ENCODE data around the gene ATP11A.
"Not testable (repeated sequence)": the region's sequence is repeated elsewhere in the genome, so short reads cannot be mapped to it uniquely, and the experiment has no call there.

The ATP11A gene

DNA sequence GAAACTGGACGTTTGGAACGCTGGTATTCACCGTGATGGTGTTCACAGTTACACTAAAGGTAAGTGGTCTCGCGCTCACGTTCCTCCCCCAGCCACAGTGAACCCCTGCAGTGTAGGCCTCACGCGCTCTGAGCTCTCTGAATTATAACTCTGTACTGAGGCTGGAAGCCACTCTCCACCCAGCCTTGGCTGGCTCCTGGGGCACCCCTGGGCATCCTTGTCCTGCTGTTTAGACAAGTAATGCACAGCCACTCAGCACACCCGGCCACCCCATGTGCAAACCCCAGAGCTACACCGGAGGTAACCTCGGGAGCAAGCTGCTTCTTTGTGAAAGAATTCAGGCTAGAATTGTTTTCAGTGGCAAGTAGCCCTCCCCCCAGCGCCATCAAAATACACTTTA, 181.9 kb downstream of the ATP11A start:
- no peak for DNase-seq

DNA sequence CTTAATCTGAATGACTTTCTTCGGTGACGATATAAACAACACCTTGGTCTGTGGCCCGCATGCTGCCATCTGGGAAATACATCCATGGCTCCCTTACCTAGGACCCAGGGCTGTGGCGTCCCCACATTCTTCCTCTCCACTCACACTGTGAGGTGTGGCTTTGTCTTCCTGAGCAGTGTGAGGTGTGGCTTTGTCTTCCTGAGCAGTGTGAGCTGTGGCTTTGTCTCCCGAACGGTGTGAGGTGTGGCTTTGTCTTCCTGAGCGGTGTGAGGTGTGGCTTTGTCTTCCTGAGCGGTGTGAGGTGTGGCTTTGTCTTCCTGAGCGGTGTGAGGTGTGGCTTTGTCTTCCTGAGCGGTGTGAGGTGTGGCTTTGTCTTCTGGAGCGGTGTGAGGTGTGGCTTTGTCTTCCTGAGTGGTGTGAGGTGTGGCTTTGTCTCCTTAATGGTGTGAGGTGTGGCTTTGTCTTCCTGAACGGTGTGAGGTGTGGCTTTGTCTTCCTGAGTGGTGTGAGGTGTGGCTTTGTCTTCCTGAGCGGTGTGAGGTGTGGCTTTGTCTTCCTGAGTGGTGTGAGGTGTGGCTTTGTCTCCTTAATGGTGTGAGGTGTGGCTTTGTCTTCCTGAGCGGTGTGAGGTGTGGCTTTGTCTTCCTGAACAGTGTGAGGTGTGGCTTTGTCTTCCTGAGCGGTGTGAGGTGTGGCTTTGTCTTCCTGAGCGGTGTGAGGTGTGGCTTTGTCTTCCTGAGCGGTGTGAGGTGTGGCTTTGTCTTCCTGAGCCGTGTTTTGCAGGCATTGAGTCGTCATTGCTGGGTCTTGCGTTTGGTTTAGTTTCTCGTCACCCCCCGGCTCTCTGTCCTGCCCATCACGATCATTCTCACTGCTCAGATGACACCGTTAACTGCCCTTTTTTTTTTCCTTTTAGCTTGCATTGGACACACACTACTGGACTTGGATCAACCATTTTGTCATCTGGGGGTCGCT, 183.1 kb downstream of the ATP11A start:
- DNase-seq: not testable (repeated sequence)

DNA sequence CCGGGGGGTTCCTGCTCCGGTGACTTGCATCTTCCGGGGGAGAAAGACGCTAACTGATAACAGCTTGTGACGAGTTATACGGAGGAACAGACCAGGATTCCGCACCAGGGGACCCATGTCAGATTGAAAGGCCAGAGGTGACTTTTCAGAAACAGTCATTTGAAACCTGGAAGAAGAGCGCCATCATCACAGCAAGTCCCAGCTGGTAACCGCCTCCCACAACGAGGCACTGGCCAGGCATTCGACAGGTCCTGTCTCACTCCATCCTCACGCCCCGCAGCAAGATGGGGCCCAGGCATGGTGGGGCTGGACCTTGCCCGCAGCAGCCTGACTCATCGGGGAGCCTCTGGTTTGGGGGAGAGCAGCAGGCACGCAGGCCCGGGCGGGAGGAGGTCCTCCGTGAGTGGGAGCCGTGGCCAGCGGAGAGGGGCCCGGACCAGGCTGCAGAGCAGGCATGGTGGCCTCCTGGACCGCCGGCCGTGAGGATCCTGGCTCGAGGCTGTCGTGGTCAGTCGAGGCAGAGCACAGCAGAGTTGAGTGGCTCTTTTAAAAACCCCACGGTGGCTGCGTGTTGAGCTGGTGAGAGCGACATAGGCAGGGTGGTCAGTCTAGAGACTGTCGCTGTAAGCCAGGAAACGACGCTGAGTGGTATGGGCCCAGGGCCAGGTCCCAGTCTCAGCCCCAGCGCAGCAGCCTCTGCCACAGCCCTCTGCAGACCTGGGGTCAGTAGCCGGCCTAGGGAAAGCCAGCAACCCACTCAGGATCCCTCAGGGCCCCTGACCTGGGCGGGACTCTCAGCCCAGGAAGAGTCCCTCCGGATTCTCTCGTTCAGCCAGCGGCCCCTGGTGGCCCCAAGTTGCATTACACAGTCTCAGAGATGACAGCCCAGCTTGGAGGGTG, 184.3 kb downstream of the ATP11A start:
- peak; percentile 35 to 91 for DNase-seq

DNA sequence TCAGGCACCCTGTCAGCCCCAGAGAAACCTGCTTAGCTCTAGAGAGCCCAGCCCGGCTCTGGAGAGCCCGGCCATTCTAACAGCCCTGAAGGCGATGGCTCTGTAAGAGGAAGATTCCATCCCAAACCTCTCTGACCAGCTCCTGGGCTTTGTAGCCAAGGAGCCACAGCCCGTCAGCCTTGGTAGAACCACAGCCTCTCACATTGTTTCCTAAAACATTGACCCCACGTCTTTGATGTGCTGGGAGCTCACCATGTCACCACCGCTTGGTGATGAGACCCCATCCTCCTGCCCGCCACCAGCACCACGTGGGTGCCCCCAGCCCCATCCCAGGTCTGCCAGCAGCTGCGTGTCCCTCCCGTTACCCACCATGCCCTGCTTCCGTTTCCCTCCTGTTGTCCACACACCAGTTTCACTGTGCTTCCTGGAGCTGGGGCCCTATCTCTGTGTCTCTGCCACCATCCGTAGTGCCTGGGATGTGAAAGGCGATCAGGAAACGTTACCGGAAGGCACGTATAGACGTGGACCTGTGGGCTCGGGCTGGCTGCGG, 185.0 kb downstream of the ATP11A start:
- DNase-seq: no peak

DNA sequence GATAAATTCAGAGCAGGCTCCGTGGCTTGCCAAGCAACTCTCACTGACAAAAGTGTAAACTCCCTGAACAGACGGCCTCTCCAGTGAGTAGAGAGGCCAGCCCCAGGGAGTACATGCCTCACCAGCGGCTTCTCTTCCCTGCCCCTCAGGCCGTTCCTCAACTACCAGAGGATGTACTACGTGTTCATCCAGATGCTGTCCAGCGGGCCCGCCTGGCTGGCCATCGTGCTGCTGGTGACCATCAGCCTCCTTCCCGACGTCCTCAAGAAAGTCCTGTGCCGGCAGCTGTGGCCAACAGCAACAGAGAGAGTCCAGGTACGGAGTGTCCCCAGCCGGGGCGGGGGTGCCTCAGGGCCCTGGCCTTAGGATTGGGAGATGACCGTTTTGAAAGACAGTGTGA, 185.8 kb downstream of the ATP11A start:
- no peak for DNase-seq

DNA sequence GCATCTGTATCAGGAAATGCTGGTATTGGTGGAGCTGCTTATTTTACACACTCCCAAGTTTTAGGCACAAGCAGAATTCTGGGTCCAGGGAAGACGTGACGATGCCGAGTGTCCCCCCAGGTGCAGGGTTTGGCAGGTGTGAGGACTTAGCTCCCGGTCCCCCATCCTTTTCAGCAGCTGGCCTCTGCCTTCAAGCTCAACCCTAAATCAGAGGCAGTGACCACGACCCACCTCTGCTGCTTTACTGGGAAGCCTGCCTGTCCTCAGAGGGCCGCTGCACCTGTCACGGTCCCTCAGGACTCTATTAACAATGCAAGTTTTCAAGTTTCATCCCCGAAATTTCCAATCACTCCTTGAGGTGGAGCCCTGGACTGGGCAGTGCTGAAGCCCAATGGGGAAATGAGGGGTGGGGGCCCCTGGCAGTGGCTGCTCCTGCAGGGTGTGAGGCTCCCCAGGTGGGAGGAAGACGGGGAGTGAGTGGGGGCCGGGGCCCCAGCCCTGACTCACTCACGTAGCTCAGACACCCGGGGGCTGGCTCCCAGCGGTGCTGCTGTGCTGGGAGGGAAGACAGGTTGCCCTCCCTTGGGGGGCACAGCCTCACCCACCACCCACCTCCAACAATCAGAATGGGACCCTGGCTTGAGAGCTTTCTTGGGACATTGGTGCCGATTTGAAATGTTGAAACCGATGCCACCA, 186.6 kb downstream of the ATP11A start:
- DNase-seq: no peak

DNA sequence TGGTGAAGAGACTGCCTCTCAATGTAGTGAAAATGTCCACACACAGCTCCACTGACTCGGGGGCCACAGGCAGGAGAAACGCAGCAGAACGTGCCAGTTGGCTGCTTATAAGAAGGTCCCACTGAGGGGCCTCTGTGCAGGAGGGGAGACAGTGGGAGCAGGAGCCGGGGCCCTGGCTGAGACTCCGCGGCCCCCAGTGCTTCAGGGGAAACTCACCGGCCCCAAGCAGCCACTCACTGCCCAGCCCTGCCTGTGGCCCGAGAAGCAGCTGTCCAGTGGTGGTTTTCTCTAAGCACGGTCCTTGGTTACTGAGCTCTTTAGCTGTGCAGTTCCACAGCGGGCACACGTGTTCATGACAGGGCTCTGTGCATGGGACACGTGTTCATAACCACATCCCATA, 187.2 kb downstream of the ATP11A start:
- no peak for DNase-seq

DNA sequence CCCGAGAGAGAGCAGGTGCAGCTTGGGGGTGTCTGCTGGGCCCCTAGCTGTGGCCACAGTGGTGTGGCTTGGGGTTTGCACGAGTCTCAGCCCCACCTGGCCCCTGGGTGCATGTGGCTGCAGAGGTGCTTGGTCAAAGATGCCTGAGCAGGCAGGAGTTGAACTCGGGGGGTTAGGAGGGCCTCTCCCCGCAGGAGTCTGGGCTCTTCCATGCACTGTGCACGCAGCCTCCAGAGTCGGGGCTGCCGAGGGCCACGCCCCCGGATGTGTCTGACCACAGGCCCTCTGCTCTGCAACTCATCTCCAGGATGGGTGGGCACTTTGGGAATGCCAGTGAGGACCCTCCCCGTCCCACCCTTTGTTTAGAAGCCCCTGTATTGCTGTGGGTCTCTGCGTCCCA, 187.7 kb downstream of the ATP11A start:
- DNase-seq: no peak

DNA sequence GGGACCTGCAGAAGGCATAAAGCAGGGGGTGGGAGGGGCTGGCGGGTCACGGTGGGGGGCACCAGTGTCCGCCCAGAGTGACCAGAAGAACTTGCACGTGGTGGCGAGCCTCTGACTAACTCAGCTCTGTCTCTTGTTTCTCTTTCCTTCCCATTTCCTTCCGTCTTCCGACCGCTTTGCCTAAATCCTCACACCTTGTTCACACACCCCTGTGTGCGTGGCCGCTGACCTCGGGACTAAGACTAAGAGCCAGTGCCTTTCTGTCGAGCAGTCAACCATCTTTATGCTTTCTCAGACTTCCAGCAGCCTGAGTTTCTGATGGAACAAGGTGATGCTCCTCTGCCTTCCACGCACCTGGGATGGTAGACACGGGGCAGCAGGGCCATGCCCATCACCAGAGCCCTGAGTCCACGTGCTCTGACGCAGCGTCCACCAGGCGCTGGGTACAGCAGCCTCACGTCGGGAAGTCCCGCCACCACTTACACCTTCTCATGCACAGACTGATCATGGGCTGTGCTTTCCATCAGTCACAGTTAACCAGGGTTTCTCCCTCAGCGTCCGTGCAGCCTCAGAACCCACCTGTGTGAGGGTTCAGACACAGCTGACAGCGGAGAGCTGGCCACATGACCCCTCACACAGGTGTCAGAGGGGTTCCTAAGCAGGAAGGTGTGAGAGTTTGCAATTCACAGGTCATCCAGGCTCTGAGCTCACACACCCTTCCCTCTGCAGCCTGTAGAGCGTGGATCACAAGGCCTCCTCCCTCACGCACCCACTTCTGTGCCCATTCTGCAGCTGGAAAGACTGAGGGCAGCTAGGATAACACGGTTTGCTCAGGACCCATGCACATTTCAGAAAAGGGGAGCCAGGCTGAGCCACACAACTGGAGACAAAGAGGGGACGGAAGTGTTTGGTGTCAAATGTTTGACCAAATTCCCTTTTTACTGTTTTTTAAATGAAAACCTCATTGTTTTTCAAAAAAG, 188.4 kb downstream of the ATP11A start:
- no peak for DNase-seq

DNA sequence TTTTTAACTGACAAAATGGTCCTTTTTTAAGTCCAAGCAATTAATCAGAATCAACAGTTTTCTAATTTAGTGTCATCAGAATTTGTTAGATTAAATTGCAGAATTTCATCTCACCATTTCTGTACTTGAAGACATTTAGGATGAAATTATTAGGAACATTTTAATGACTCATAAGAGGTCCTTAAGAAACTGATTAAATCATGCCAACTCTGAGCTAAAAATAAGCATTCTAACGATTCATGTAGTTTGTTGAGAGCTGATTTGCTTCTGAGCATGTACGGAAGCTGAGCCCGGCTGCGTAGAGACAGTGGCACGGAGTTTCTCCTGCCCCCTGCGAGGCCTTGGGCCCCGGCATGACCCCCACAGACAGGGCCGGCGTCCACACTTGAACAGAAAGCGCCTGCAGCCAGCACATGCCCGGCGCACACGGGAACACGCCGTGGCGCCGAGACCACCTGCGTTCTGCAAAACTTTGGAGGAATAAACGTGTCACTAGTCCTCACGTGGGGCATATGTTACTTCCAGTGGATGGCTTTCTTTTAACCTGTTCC, 189.5 kb downstream of the ATP11A start:
- DNase-seq: no peak

DNA sequence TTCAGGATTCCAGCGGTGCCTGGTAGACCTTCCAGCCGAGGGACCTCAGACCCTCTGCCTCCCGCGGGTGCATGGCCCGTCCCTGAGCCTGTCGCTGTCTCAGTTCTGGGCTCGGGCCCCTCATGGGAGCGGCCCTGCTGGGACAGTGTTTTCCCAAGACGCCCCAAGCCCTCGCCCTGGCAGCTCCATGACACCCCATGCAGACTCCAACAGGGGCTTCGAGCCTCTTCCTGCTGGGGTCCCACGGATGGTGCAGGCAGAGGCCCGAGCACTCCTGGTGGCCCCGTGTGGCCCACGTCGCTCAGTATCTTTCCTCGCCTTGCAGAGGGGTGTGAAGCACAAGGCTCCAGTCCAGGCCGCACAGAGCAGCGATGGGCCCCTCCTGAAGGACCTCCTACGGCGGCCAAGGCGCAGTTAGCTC, 190.4 kb downstream of the ATP11A start:
- no peak for DNase-seq

DNA sequence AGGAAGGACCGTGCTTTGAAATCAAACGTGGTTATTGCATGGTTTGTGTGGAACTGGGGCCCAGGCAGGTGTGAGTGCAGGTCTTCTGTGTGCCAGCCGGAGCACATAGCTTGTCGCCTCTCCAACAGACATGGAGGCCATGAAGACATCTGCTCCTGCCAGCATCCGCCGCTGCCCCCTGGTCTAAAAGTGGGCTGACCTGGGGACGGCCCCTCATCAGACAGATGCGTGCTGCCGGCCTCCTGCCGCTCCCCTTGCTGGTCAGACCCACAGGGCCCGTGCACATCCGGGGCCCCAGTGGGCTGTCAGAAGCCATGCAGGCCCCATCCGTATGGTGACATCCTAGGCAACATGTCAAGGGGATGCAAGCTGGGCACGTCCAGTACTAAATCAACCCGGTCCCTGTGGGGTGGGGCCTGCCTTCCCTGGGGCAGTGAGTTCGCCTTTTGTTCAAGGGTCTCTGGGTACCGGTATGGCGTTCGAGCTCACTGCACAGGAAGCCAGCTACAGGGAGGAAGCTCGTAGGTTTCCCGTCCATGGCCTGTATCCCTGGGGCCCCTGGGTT, 191.2 kb downstream of the ATP11A start:
- no peak for DNase-seq

DNA sequence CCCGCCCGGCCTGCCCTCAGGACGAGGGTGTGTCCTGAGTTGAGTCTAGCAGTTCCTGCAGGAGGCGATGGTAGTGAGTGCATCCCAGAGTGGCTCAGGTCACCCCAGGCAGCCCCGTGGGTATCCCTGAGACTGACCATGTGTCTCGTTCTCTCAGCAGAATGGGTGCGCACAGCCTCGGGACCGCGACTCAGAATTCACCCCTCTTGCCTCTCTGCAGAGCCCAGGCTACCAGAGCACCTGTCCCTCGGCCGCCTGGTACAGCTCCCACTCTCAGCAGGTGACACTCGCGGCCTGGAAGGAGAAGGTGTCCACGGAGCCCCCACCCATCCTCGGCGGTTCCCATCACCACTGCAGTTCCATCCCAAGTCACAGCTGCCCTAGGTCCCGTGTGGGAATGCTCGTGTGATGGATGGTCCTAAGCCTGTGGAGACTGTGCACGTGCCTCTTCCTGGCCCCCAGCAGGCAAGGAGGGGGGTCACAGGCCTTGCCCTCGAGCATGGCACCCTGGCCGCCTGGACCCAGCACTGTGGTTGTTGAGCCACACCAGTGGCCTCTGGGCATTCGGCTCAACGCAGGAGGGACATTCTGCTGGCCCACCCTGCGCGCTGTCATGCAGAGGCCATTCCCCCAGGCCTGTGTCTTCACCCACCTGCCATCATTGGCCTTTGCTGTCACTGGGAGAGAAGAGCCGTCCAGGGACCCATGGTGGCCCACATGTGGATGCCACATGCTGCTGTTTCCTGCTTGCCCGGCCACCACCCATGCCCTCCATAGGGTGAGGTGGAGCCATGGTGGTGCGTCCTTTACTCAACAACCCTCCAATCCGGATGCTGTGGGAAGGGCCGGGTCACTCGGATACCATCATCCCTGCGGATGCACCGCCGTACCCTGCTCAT, 192.1 kb downstream of the ATP11A start:
- no peak for DNase-seq

DNA sequence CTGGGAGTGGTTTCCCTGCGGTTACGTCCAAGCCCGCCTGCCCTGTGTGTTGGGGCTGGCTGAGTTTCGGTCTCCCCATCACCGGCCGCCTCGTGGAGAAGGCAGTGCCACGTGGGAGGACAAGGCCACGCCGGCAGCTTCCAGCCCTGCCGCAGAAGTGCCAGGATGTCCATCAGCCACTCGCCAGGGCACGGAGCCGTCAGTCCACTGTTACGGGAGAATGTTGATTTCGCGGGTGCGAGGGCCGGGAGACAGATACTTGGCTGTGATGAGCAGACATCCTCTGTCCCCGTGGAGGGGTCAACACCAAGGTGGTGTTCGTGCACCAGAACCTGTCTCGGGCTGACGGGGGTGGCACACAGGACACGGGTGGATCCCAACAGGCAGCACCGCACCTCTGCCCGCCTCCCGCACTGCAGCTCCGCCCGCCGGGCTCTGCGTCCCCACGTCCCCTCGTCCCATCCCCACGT, 192.8 kb downstream of the ATP11A start:
- DNase-seq: no peak

DNA sequence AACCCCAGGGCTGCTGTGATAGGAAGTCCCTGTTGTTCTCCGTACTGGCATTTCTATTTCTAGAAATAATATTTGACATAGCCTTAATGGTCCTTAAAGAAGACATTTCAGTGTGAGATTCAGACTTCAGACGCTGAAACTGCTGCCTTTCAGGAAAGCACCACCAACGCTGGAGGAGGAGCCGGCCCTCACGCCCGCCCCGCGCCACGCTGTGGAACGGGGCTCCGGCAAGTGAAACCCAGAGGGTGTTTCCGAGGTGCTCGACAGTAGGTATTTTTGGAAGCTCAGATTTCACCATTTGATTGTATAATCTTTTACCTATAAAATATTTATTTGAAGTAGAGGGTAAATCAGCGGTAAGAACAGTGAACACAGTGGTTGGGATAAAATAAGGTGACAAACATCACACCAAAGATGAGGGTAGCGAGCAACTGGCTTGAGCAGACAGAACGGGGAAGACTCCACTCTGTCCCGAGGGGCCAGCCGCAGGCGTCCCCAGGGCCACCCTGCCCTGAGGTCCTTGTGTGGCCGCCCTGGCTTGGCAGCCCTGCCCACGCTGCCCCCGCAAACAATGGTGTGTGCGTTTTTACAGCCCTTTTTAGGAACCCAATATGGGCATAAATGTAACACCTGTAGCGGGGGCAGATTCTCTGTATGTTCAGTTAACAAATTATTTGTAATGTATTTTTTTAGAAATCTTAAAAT, 193.6 kb downstream of the ATP11A start:
- no peak for DNase-seq

DNA sequence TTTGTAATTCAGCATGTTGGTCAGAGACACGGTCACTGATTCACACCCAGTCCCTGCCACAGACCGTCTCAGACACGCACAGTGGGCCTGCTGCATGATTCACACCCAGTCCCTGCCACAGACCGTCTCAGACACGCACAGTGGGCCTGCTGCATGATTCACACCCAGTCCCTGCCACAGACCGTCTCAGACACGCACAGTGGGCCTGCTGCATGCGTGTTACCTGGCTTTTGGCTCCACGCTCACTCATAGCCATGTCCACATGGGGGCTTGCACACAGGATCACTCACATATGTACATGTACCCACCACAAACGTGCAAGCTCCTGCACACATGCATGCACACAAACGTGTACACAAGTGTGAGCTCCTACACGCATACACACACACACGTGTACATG, 194.9 kb downstream of the ATP11A start:
- DNase-seq: not testable (repeated sequence)

DNA sequence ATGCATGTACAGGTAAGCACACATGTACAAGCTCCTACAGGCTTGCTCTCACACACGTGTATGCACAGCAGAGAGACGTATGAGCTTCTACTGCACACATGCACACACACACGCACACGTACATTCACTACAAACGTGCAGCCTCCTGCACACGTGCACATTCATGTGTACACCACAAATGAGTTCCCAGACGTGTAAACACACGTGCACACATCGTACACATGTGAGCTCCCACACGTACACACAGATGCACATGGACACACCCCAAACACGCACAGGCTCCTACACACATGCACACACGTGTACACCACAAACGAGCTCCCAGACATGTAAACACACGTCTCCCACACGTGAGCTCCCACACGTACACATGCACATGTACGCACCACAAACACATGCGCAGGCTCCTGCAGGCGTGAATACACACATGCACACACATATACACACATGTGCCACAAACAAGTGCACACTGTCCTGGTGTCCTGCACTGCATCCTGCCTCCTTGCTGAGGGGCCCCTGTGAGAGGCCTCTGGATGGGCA, 195.5 kb downstream of the ATP11A start:
- no peak for DNase-seq

DNA sequence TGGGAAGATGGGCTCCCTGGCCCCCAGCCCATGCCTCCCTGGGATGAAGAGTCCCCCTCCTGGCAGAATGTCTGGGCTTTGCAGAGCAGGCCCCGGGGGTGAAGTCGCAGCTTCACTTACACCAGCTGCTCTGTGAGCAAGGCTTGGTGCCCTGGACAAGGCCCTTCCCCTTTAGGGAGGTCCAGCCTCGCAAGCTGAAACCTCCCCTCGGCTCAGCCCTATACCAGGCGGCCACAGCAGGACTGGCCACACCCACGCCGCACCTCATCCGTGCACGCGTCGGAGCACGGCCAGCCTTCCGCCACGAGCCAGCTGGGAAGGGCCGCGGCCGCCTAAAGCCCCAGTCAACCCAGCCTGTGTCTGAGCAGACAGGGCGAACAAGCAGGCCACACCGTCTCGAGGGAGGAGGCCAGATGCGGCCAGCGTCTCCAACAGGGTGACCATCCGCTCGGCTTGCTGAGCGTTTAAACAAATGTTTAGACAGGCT, 196.0 kb downstream of the ATP11A start:
- peak; percentile 12 to 21 for DNase-seq

Measured in inflammatory macrophage treated with lipopolysaccharide for 1 hour (primary cell).